HepG2 (cell line): ENCODE measurements around the gene ALDH3B1. TPM values are rescaled to one million over a fixed set of nuclear protein-coding genes. Genes with fewer than 3 reads are reported as not detected.

ENCODE experiments used
- CHD4 ChIP-seq: fragments of 200-600 bp; sonication (generic); IDR thresholded peaks from 2 replicates; pipeline ENCODE4 v1.7.0; 2017; ENCODE audit warnings: mild to moderate bottlenecking, low read length, borderline replicate concordance
- HNRNPL ChIP-seq: fragments of 200-400 bp; formaldehyde crosslinking; IDR thresholded peaks from 2 replicates; pipeline ENCODE4 v1.6.1; 2017; ENCODE audit warnings: mild to moderate bottlenecking, low read depth, low read length
- MTA1 ChIP-seq: sonication (generic); formaldehyde crosslinking; IDR thresholded peaks from 2 replicates; pipeline ENCODE4 v1.4.0; 2020; ENCODE audit warnings: missing genetic modification reagents, mild to moderate bottlenecking, borderline replicate concordance
- MYC ChIP-seq: sonication (generic); formaldehyde crosslinking; IDR thresholded peaks from 2 replicates; pipeline ENCODE4 v1.9.0; 2021; ENCODE audit warnings: missing genetic modification reagents, borderline replicate concordance
- RXRA ChIP-seq: sonication (generic); formaldehyde crosslinking; IDR thresholded peaks from 2 replicates; pipeline ENCODE4 v1.5.1; 2020; ENCODE audit warnings: missing genetic modification reagents
- SNAI1 ChIP-seq: sonication (generic); formaldehyde crosslinking; IDR thresholded peaks from 2 replicates; pipeline ENCODE4 v1.5.0; 2020; ENCODE audit warnings: mild to moderate bottlenecking, missing genetic modification reagents, borderline replicate concordance
- YY1 ChIP-seq: IDR thresholded peaks from 2 replicates; pipeline ENCODE4 v1.6.1; 2011; ENCODE audit warnings: low read length, low read depth, moderate library complexity, mild to moderate bottlenecking; ENCODE audit not compliant: insufficient read depth, insufficient replicate concordance
- ZNF235 ChIP-seq: sonication (generic); formaldehyde crosslinking; IDR thresholded peaks from 2 replicates; pipeline ENCODE4 v1.8.1; 2023; ENCODE audit warnings: mild to moderate bottlenecking, missing genetic modification reagents, borderline replicate concordance
- ZNF468 ChIP-seq: sonication (generic); formaldehyde crosslinking; IDR thresholded peaks from 2 replicates; pipeline ENCODE4 v1.8.0; 2022; ENCODE audit warnings: mild to moderate bottlenecking, moderate library complexity, missing genetic modification reagents
- ZNF766 ChIP-seq: sonication (generic); formaldehyde crosslinking; IDR thresholded peaks from 2 replicates; pipeline ENCODE4 v1.5.0; 2020; ENCODE audit warnings: missing genetic modification reagents, borderline replicate concordance
- ZNF776 ChIP-seq: sonication (generic); formaldehyde crosslinking; IDR thresholded peaks from 2 replicates; pipeline ENCODE4 v1.4.0; 2020; ENCODE audit warnings: mild to moderate bottlenecking, missing genetic modification reagents
- ZNF883 ChIP-seq: sonication (generic); formaldehyde crosslinking; IDR thresholded peaks from 2 replicates; pipeline ENCODE4 v1.5.1; 2020; ENCODE audit warnings: mild to moderate bottlenecking, missing genetic modification reagents; ENCODE audit errors: not compliant biosample characterization
- polyA plus RNA-seq, 8 experiments: library from polyadenylated mRNA; depleted of rRNA in 3 of 8; stranded (reverse) in 7 of 8; unstranded in 1 of 8; fragments of >200 nt; fragmentation: Illumina TruSeq in 4 of 8; extraction: Trizol in 4 of 8; gene quantifications; 2 replicates each; pipeline versions ENCODE4 v1.2.1 to v1.2.3, GENCODE V29; 2011 to 2016; ENCODE audit warnings: low read depth in 4 of 8, missing spikeins in 1 of 8, mixed read lengths in 1 of 8; ENCODE audit not compliant: insufficient read depth in 1 of 8
- total RNA-seq, 5 experiments: library from RNA; depleted of rRNA; stranded (reverse); fragments of >200 nt; fragmentation: Illumina TruSeq; extraction: Trizol; gene quantifications; 2 replicates each; pipeline ENCODE4 v1.2.3, GENCODE V29; 2016; ENCODE audit warnings: low read depth in 1 of 5
- TF ChIP-seq, protein P1 (sequence below): sonication (generic); formaldehyde crosslinking; IDR thresholded peaks from 2 replicates; pipeline ENCODE4 v1.4.0; 2020; ENCODE audit warnings: missing genetic modification reagents
- TF ChIP-seq, protein P2 (sequence below): sonication (generic); formaldehyde crosslinking; IDR thresholded peaks from 2 replicates; pipeline ENCODE4 v1.5.1; 2020; ENCODE audit warnings: mild to moderate bottlenecking, missing genetic modification reagents, moderate library complexity
- TF ChIP-seq, protein P3 (sequence below): sonication (generic); formaldehyde crosslinking; IDR thresholded peaks from 2 replicates; pipeline ENCODE4 v1.5.1; 2020; ENCODE audit warnings: mild to moderate bottlenecking, moderate library complexity, missing genetic modification reagents
- TF ChIP-seq, protein P4 (sequence below): sonication (generic); formaldehyde crosslinking; IDR thresholded peaks from 2 replicates; pipeline ENCODE4 v1.9.0; 2022; ENCODE audit warnings: missing genetic modification reagents, mild to moderate bottlenecking, borderline replicate concordance
- TF ChIP-seq, protein P5 (sequence below): sonication (generic); formaldehyde crosslinking; IDR thresholded peaks from 2 replicates; pipeline ENCODE4 v1.4.0; 2020; ENCODE audit warnings: missing genetic modification reagents, low read depth, mild to moderate bottlenecking, borderline replicate concordance

Gene ALDH3B1
- total and polyA plus RNA-seq, 2 of the 13 experiments (the other 11 are each of a cell fraction or from before 2014, with no cell fraction given) = 4.0 to 6.7 TPM

DNA sequence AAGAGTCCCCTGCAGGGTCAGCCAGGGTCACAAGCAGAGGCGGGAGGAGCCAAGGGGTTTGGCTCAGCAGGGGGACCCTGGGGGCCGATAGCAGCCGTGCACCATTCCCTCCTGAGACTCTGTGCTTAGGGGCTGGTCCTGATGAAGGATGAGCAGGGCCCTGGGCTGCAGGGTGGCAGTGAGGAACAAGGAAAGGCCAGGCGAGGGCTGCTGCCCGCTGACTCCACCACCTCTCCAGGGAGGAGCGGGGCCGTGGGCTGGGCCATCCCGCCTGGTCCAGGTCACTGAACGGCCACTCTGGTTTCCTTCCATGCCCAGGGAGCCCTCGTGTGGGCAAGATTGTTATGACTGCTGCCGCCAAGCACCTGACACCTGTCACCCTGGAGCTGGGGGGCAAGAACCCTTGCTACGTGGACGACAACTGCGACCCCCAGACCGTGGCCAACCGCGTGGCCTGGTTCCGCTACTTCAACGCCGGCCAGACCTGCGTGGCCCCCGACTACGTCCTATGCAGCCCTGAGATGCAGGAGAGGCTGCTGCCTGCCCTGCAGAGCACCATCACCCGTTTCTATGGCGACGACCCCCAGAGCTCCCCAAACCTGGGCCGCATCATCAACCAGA, 11.2 kb downstream of the ALDH3B1 start (continued):
- no peak for TF ChIP-seq CHD4
- TF ChIP-seq HNRNPL = peak; percentile 68; the same call in 1 of the 2 replicates
- peak; percentile 6; the same call in 1 of the 2 replicates for TF ChIP-seq ZNF766
- TF ChIP-seq ZNF883 = peak; percentile 52
- TF ChIP-seq ZNF776 (CRISPR knock-in tag) = 0 out of 2 replicates have a peak, but pooled peaks have one; percentile 45
- TF ChIP-seq MTA1 (CRISPR knock-in tag) = 0 out of 2 replicates have a peak, but pooled peaks have one; percentile 18
- TF ChIP-seq, protein P1, sequence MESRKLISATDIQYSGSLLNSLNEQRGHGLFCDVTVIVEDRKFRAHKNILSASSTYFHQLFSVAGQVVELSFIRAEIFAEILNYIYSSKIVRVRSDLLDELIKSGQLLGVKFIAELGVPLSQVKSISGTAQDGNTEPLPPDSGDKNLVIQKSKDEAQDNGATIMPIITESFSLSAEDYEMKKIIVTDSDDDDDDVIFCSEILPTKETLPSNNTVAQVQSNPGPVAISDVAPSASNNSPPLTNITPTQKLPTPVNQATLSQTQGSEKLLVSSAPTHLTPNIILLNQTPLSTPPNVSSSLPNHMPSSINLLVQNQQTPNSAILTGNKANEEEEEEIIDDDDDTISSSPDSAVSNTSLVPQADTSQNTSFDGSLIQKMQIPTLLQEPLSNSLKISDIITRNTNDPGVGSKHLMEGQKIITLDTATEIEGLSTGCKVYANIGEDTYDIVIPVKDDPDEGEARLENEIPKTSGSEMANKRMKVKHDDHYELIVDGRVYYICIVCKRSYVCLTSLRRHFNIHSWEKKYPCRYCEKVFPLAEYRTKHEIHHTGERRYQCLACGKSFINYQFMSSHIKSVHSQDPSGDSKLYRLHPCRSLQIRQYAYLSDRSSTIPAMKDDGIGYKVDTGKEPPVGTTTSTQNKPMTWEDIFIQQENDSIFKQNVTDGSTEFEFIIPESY (CRISPR knock-in tag) = peak; percentile 80
- TF ChIP-seq, protein P2, sequence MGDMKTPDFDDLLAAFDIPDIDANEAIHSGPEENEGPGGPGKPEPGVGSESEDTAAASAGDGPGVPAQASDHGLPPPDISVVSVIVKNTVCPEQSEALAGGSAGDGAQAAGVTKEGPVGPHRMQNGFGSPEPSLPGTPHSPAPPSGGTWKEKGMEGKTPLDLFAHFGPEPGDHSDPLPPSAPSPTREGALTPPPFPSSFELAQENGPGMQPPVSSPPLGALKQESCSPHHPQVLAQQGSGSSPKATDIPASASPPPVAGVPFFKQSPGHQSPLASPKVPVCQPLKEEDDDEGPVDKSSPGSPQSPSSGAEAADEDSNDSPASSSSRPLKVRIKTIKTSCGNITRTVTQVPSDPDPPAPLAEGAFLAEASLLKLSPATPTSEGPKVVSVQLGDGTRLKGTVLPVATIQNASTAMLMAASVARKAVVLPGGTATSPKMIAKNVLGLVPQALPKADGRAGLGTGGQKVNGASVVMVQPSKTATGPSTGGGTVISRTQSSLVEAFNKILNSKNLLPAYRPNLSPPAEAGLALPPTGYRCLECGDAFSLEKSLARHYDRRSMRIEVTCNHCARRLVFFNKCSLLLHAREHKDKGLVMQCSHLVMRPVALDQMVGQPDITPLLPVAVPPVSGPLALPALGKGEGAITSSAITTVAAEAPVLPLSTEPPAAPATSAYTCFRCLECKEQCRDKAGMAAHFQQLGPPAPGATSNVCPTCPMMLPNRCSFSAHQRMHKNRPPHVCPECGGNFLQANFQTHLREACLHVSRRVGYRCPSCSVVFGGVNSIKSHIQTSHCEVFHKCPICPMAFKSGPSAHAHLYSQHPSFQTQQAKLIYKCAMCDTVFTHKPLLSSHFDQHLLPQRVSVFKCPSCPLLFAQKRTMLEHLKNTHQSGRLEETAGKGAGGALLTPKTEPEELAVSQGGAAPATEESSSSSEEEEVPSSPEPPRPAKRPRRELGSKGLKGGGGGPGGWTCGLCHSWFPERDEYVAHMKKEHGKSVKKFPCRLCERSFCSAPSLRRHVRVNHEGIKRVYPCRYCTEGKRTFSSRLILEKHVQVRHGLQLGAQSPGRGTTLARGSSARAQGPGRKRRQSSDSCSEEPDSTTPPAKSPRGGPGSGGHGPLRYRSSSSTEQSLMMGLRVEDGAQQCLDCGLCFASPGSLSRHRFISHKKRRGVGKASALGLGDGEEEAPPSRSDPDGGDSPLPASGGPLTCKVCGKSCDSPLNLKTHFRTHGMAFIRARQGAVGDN (CRISPR knock-in tag) = peak; percentile 54
- TF ChIP-seq ZNF468 (CRISPR knock-in tag) = no peak
- 0 out of 2 replicates have a peak, but pooled peaks have one; percentile 44 for TF ChIP-seq ZNF235 (CRISPR knock-in tag)
- TF ChIP-seq, protein P3, sequence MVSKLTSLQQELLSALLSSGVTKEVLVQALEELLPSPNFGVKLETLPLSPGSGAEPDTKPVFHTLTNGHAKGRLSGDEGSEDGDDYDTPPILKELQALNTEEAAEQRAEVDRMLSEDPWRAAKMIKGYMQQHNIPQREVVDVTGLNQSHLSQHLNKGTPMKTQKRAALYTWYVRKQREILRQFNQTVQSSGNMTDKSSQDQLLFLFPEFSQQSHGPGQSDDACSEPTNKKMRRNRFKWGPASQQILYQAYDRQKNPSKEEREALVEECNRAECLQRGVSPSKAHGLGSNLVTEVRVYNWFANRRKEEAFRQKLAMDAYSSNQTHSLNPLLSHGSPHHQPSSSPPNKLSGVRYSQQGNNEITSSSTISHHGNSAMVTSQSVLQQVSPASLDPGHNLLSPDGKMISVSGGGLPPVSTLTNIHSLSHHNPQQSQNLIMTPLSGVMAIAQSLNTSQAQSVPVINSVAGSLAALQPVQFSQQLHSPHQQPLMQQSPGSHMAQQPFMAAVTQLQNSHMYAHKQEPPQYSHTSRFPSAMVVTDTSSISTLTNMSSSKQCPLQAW = peak; percentile 7; the same call in 1 of the 2 replicates
- peak; percentile 54; the same call in 1 of the 2 replicates for TF ChIP-seq SNAI1 (CRISPR knock-in tag)
- TF ChIP-seq, protein P4, sequence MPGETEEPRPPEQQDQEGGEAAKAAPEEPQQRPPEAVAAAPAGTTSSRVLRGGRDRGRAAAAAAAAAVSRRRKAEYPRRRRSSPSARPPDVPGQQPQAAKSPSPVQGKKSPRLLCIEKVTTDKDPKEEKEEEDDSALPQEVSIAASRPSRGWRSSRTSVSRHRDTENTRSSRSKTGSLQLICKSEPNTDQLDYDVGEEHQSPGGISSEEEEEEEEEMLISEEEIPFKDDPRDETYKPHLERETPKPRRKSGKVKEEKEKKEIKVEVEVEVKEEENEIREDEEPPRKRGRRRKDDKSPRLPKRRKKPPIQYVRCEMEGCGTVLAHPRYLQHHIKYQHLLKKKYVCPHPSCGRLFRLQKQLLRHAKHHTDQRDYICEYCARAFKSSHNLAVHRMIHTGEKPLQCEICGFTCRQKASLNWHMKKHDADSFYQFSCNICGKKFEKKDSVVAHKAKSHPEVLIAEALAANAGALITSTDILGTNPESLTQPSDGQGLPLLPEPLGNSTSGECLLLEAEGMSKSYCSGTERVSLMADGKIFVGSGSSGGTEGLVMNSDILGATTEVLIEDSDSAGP (CRISPR knock-in tag) = peak; percentile 54; the same call in 1 of the 2 replicates
- TF ChIP-seq YY1 = no peak
- peak; percentile 65; the same call in 1 of the 2 replicates for TF ChIP-seq RXRA (CRISPR knock-in tag)
- TF ChIP-seq, protein P5, sequence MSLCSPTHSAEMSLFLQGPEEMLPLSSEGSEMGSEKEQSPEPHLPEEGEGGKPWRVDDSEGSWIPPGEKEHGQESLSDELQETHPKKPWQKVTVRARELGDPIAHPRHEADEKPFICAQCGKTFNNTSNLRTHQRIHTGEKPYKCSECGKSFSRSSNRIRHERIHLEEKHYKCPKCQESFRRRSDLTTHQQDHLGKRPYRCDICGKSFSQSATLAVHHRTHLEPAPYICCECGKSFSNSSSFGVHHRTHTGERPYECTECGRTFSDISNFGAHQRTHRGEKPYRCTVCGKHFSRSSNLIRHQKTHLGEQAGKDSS (CRISPR knock-in tag) = peak; percentile 39; the same call in 1 of the 2 replicates
- 0 out of 2 replicates have a peak, but pooled peaks have one; percentile 5 for TF ChIP-seq MYC (CRISPR knock-in tag)
